Measurements from ENCODE around the gene KIZ.

GRCh38 chr20:21224217-21224616 lies 98.3 kb downstream of the KIZ start:
- TF ChIP-seq CTCF (IDR thresholded peaks at IDR 0.05): no peak
- no peak for TF ChIP-seq POLR2A (IDR thresholded peaks at IDR 0.05)
